ENCODE results near the gene SCFD2. TPM values are rescaled to one million over a fixed set of nuclear protein-coding genes. Genes with fewer than 3 reads are reported as not detected.

The SCFD2 gene
- total RNA-seq, 1 donor from 2014 or later, result 18.6 TPM

DNA sequence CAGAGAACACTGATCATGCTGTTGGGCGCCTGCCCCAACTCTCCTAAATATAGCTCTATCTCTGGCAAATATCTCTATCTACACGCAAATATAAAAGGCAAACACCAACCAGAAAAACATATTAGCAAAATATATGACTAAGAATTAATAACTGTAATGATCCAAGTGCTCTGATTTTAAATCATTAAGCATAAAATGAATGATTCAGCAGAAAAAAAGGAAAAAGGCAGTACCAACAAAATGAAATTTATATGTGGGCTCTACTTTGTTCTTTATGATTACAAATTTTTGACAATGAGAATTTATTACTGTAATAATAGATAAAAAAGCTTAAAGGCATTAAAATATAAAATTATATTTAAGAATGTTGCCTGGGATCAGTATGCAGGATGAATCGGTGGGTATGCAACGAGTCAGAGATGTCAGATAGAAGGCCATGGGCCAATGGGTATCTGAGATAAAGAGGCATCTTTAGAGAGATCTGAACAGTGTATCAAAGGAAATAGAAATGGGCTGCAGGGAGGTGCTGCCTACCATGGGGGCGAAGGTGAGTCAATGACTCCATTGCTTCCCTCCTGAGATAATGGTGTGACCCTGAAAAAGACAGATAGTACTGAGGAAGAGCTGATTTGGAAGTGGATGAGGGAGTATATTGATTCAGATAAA, 234.8 kb downstream of the SCFD2 start:
- Mint-ChIP-seq H3K27me3 (ENCODE audit: low read depth) (no peaks in the 10 kb centered on the region), H3K9me3 (peaks cover 2% of the 10 kb centered on the region), H3K4me1 (peaks cover 7% of the 10 kb centered on the region), H3K27ac (ENCODE audit: unreplicated experiment) (no peak overlapping the region), H3K4me3 (no peak overlapping the region), H3K36me3 (ENCODE audit: low read depth) (peaks cover 2% of the 10 kb centered on the region)
- no peak for DNase-seq (ENCODE audit: low read depth, low spot score)
- TF ChIP-seq, protein P1, sequence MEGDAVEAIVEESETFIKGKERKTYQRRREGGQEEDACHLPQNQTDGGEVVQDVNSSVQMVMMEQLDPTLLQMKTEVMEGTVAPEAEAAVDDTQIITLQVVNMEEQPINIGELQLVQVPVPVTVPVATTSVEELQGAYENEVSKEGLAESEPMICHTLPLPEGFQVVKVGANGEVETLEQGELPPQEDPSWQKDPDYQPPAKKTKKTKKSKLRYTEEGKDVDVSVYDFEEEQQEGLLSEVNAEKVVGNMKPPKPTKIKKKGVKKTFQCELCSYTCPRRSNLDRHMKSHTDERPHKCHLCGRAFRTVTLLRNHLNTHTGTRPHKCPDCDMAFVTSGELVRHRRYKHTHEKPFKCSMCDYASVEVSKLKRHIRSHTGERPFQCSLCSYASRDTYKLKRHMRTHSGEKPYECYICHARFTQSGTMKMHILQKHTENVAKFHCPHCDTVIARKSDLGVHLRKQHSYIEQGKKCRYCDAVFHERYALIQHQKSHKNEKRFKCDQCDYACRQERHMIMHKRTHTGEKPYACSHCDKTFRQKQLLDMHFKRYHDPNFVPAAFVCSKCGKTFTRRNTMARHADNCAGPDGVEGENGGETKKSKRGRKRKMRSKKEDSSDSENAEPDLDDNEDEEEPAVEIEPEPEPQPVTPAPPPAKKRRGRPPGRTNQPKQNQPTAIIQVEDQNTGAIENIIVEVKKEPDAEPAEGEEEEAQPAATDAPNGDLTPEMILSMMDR (conservative IDR thresholded peaks at IDR 0.05), result no peak

DNA sequence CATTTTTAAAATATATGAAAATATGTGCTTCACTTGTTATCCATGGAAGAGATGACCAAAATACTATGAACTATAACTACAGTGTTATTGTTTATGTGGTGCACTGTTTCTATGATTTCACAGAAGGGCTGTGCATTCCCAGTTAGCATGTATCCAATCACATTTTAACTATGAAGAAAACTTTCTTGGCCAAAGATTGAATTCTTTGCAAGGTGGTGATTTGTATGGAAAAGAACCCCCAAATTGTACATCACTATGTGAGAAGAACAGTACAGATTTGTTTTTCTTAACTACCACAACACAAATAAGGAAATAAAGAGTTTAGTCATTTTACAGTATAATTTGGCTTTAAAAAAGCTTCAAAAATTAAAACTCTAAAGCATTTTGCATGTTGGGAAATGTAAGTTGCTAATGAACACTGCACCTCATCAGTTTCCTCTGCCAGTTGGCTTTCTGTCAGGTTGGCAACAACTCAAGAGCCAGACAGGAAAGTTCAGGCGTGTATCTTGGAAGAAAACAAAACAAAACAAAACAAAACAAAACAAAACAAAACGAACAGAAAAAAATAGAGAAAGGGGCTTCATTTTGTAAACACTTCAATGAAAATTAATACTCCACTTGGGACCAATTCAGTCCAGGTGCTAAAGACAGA, 237.0 kb downstream of the SCFD2 start:
- Mint-ChIP-seq H3K36me3 (ENCODE audit: low read depth) (no peaks in the 10 kb centered on the region), H3K4me1 (peaks cover 12% of the 10 kb centered on the region), H3K27ac (ENCODE audit: unreplicated experiment) (no peak overlapping the region), H3K27me3 (ENCODE audit: low read depth) (no peaks in the 10 kb centered on the region), H3K9me3 (peaks cover 2% of the 10 kb centered on the region), H3K4me3 (no peak overlapping the region)
- no peak for DNase-seq (ENCODE audit: low read depth, low spot score)
- TF ChIP-seq, protein P1 (conservative IDR thresholded peaks at IDR 0.05), result no peak

- Mint-ChIP-seq H3K27me3 (ENCODE audit: low read depth) (no peaks in the 10 kb centered on the region), H3K4me1 (peaks cover 13% of the 10 kb centered on the region), H3K27ac (ENCODE audit: unreplicated experiment) (no peak overlapping the region), H3K36me3 (ENCODE audit: low read depth) (no peaks in the 10 kb centered on the region), H3K9me3 (peaks cover 2% of the 10 kb centered on the region), H3K4me3 (no peak overlapping the region)
- TF ChIP-seq, protein P1 (conservative IDR thresholded peaks at IDR 0.05), result no peak
- no peak for DNase-seq (ENCODE audit: low read depth, low spot score)
Observed at GRCh38 chr4:53128231-53128630, 237.6 kb downstream of the SCFD2 start.

GRCh38 chr4:53127365-53127764, 238.5 kb downstream of the SCFD2 start:
- peaks cover 2% of the 10 kb centered on the region for H3K9me3 Mint-ChIP-seq
- H3K4me1 Mint-ChIP-seq, result peaks cover 21% of the 10 kb centered on the region
- no peaks in the 10 kb centered on the region for H3K27me3 Mint-ChIP-seq (ENCODE audit: low read depth)
- TF ChIP-seq, protein P1 (conservative IDR thresholded peaks at IDR 0.05), result no peak
- DNase-seq (ENCODE audit: low read depth, low spot score), result no peak
- H3K36me3 Mint-ChIP-seq (ENCODE audit: low read depth), result no peaks in the 10 kb centered on the region
- H3K27ac Mint-ChIP-seq (ENCODE audit: unreplicated experiment), result no peak overlapping the region
- H3K4me3 Mint-ChIP-seq, result no peak overlapping the region

GRCh38 chr4:53126099-53126498, 239.8 kb downstream of the SCFD2 start:
- TF ChIP-seq, protein P1 (conservative IDR thresholded peaks at IDR 0.05), result no peak
- Mint-ChIP-seq H3K4me3 (no peak overlapping the region), H3K9me3 (peaks cover 2% of the 10 kb centered on the region), H3K36me3 (ENCODE audit: low read depth) (no peaks in the 10 kb centered on the region), H3K4me1 (peaks cover 34% of the 10 kb centered on the region), H3K27ac (ENCODE audit: unreplicated experiment) (peak overlapping the region; percentile 80), H3K27me3 (ENCODE audit: low read depth) (no peaks in the 10 kb centered on the region)
- no peak for DNase-seq (ENCODE audit: low read depth, low spot score)
